MM.1S (cell line): ENCODE data around the gene DVL2.

Source experiments
- CTCF ChIP-seq: fragments of 300-600 bp; sonication (generic); IDR thresholded peaks from 2 replicates; pipeline ENCODE4 v1.5.1; 2016; ENCODE audit warnings: antibody characterized with exemption, low read length, mixed read lengths
- EZH2 ChIP-seq: fragments of 300-600 bp; sonication (generic); optimal IDR thresholded peaks from 2 replicates; pipeline ENCODE3; 2017; ENCODE audit warnings: low read depth, mild to moderate bottlenecking, antibody characterized with exemption, low read length, mixed read lengths
- EZH2phosphoT487 ChIP-seq: fragments of 300-600 bp; sonication (generic); IDR thresholded peaks from 2 replicates; pipeline ENCODE4 v1.6.1; 2018; ENCODE audit warnings: antibody characterized with exemption, low read length

- no peak for TF ChIP-seq EZH2phosphoT487
- no peak for TF ChIP-seq EZH2
- no peak for TF ChIP-seq CTCF
These were observed 28.9 kb upstream of the DVL2 start for GRCh38 chr17:7262935-7263800.
